Tibial nerve (tissue), 4 donors: ENCODE measurements around the gene SPAAR.

Experiments used
- CTCF ChIP-seq, 5 experiments: fragments of 200-600 bp in 3 of 5; fragments of 450-650 bp in 2 of 5; sonication (generic) in 3 of 5; IDR thresholded peaks; one replicate each; pipeline ENCODE4 v1.5.1; 2016 to 2019; ENCODE audit warnings: antibody characterized with exemption in 5 of 5, mild to moderate bottlenecking in 3 of 5, moderate library complexity in 2 of 5
- EP300 ChIP-seq, 2 donors: sonication (generic); formaldehyde crosslinking; IDR thresholded peaks; one replicate each; pipeline ENCODE4 v1.6.1; 2017; ENCODE audit warnings: antibody characterized with exemption in 2 of 2, mild to moderate bottlenecking in 1 of 2
- POLR2A ChIP-seq, 2 donors: fragments of 450-650 bp; IDR thresholded peaks; one replicate each; pipeline ENCODE4 v1.6.1; 2017; ENCODE audit warnings: antibody characterized with exemption in 2 of 2, mild to moderate bottlenecking in 2 of 2, moderate library complexity in 2 of 2

GRCh38 chr9:35861161-35861897 is 48.0 kb upstream of the SPAAR start:
- no peak for TF ChIP-seq CTCF (IDR thresholded peaks at IDR 0.05)
- no peak for TF ChIP-seq POLR2A (IDR thresholded peaks at IDR 0.05)
- TF ChIP-seq EP300 (IDR thresholded peaks at IDR 0.05), result no peak
